Raji (cell line): Measurements from ENCODE around the gene SRRD.

Experiments used
- POLR2A ChIP-seq: IDR thresholded peaks from 2 replicates; pipeline ENCODE4 v1.6.1; 2011; ENCODE audit warnings: low read depth, low read length, control low read depth; ENCODE audit not compliant: insufficient read depth

SRRD gene

GRCh38 chr22:26483439-26484359 is at the start of gene SRRD, which contains the start of gene HPS4:
SRRD (plus strand) TSS chr22:26483877; CDS start chr22:26483891, 14 bp downstream.
HPS4 (minus strand) TSS chr22:26483783; CDS start chr22:26481762, 2,021 bp downstream.
- peak; percentile 87 for TF ChIP-seq POLR2A

- no peak for TF ChIP-seq POLR2A
These were observed 48.2 kb upstream of the SRRD start for GRCh38 chr22:26435327-26436093.

- TF ChIP-seq POLR2A: no peak
These were observed 46.7 kb upstream of the SRRD start for GRCh38 chr22:26436903-26437515.

GRCh38 chr22:26437694-26438392 is 45.8 kb upstream of the SRRD start:
- no peak for TF ChIP-seq POLR2A

- no peak for TF ChIP-seq POLR2A
These were observed 44.1 kb upstream of the SRRD start for GRCh38 chr22:26439559-26439958.

GRCh38 chr22:26442086-26442756 is 41.5 kb upstream of the SRRD start:
- TF ChIP-seq POLR2A: no peak

- TF ChIP-seq POLR2A: no peak
These were observed 39.6 kb upstream of the SRRD start for GRCh38 chr22:26443901-26444690.

- no peak for TF ChIP-seq POLR2A
These were observed 38.9 kb upstream of the SRRD start for GRCh38 chr22:26444777-26445176.

- TF ChIP-seq POLR2A: no peak
These were observed 38.0 kb upstream of the SRRD start for GRCh38 chr22:26445577-26446275.

GRCh38 chr22:26446808-26447515 is 36.7 kb upstream of the SRRD start:
- TF ChIP-seq POLR2A: no peak

GRCh38 chr22:26447584-26448329 is 35.9 kb upstream of the SRRD start:
- no peak for TF ChIP-seq POLR2A

GRCh38 chr22:26448334-26448733 is 35.3 kb upstream of the SRRD start:
- TF ChIP-seq POLR2A: no peak
